Natural killer cell treated with Interleukin-12 subunit alpha and Interleukin-12 subunit beta and Interleukin-15 and Interleukin-18, amount 100 ng/mL, for 72 hours (primary cell): ENCODE results near the gene DNLZ. TPM values are rescaled to one million over a fixed set of nuclear protein-coding genes. Genes with fewer than 3 reads are reported as not detected.
"Not testable (repeated sequence)": the region's sequence is repeated elsewhere in the genome, so short reads cannot be mapped to it uniquely, and the experiment has no call there.

Experiments
- ATAC-seq, 2 donors: fragments of 150-1000 bp; cut with Tn5 transposase in 1 of 2; sonication (Bioruptor Pico), chemical (Tn5 transposase) in 1 of 2; 2 replicates each; pipeline ENCODE4 v1.10.0; 2021
- DNase-seq: peaks from one replicate; pipeline ENCODE4 v3.0.0; 2022; ENCODE audit warnings: low spot score
- H3K27ac Mint-ChIP-seq, 2 donors: 1 replicate in 1 of 2; 2 replicates in 1 of 2; pipeline ENCODE4 v1.8.0; 2022; ENCODE audit warnings: mixed read lengths in 2 of 2, mild to moderate bottlenecking in 1 of 2, moderate library complexity in 1 of 2
- H3K27me3 Mint-ChIP-seq, 2 donors: 1 replicate in 1 of 2; 2 replicates in 1 of 2; pipeline ENCODE4 v1.8.0; 2022; ENCODE audit warnings: mixed read lengths in 2 of 2
- H3K36me3 Mint-ChIP-seq: one replicate; pipeline ENCODE4 v1.8.0; 2022; ENCODE audit warnings: mixed read lengths
- H3K4me1 Mint-ChIP-seq, 2 donors: 1 replicate in 1 of 2; 2 replicates in 1 of 2; pipeline ENCODE4 v1.8.0; 2022; ENCODE audit warnings: low read depth in 2 of 2, mixed read lengths in 2 of 2, mild to moderate bottlenecking in 1 of 2
- H3K4me3 Mint-ChIP-seq: one replicate; pipeline ENCODE4 v1.8.0; 2022; ENCODE audit warnings: mixed read lengths
- H3K9me3 Mint-ChIP-seq: 2 replicates; pipeline ENCODE4 v1.8.0; 2022; ENCODE audit warnings: mixed read lengths
- total RNA-seq, 2 donors: library from RNA; stranded (reverse); gene quantifications; one replicate each; pipeline ENCODE4 v1.2.3, GENCODE V29; 2022

The DNLZ gene
- total RNA-seq, 2 donors from 2014 or later = 30.0 to 41.2 TPM

DNA sequence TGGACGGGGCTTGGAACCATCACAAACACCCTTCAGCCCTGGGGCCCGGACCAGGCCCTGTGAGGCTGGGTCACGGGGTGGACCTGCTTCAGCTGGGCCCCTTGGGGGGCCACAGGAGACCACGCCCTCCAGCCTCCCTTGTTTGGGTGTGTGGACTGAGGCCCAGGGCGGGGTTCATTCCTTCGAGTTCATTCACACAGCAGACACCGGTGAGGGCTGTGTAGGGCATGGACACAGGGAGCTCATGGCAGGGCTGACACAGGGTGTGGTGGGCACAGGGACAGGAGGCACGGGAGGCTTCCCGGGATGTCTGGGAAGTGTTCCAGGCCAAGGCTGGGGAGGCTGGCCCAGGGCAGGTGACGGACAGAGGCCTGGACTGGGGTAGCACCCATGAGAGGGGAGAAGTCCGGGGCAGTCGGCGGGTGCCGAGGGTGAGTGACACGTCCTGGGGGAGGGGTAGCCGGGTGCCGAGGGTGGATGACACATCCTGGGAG is 8.9 kb downstream of the DNLZ start:
- Mint-ChIP-seq H3K27me3 (no peaks in the 10 kb centered on the region), H3K9me3 (no peaks in the 10 kb centered on the region), H3K4me3 (no peak overlapping the region), H3K36me3 (no peaks in the 10 kb centered on the region), H3K27ac (no peak overlapping the region), H3K4me1 (no peaks in the 10 kb centered on the region)
- DNase-seq = no peak
- no peak for ATAC-seq

DNA sequence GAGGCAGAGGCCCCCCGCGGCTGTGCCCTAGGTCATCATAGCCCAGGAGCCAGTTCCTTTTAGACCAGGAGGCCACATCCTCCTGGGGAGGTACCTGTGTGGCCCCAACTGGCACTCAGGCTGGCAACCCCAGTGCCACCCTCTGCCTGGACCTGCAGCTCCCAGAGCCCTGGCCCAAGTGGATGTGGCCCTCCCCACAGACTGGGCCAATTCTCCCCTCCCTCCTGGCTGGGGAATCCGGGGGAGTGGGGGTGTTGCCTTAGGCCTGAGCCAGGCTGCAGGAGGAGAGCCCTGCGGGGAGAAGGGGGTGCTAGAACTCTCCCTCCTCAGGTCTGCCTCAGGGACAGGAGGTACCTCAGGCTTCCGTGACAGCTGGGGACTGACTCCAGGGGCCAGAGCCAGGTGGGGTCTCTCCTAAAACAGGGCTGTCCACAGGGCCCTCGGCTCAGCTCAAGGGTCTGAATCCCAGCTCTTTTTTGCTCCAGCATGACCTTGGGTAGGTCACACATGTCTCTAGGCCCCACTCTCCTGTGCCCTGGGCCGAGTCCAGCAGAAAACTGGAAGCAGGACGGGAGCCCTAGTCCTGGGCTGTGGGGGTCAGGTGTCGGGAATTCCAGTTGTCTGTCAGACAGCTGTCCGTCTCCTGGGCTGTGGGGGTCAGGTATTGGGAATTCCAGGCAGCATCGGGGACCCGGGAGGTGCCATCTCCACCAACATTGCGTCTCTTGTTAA is 9.6 kb downstream of the DNLZ start:
- H3K4me1 Mint-ChIP-seq = no peaks in the 10 kb centered on the region
- DNase-seq (no peak), ATAC-seq (no peak)
- no peak overlapping the region for H3K27ac Mint-ChIP-seq
- no peak overlapping the region for H3K4me3 Mint-ChIP-seq
- no peaks in the 10 kb centered on the region for H3K9me3 Mint-ChIP-seq
- no peaks in the 10 kb centered on the region for H3K36me3 Mint-ChIP-seq
- no peaks in the 10 kb centered on the region for H3K27me3 Mint-ChIP-seq

DNA sequence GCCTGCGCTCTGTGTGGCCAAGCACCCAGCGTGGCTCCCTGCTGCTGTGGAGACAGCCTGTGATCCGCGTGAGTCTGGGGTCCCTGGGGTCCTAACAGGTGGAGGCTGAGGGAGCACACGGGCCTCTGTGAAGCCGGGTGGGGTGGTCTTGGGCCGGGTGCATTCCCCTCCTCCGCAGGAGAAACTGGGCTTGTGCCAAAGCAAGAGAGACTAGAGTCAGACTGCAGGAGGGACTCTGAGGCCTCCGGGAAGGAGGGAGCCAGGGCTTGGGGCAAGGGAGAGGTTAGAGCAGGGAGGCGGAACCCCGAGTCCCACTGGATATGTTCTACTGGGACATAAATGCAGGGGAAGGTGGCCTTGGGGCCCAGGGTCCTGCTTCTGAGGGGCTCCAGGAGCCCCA is 10.5 kb downstream of the DNLZ start:
- Mint-ChIP-seq H3K27me3 (no peaks in the 10 kb centered on the region), H3K9me3 (no peaks in the 10 kb centered on the region), H3K36me3 (no peaks in the 10 kb centered on the region), H3K4me1 (no peaks in the 10 kb centered on the region), H3K4me3 (no peak overlapping the region), H3K27ac (no peak overlapping the region)
- DNase-seq = no peak
- ATAC-seq = no peak

DNA sequence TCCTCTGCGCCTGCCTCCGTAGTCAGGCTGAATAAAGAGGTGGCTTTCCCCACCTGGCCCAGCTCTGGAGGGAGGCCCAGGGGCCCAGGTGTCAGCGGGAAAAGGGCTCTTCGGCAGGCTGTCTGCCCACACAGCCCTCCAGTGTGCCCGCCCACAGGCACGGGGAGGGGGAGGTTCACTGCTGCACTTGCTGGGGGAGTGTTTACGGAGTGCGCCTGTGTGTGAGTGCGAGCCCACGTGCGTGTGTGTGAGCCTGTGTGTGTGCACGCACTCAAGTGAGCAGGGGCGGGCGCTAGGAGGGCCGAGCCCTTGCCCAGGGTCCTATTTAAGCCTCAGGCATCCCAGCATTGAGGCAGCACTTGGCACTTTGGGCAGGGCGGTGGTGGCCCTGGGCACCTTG is 10.9 kb downstream of the DNLZ start:
- ATAC-seq (no peak), DNase-seq (no peak)
- H3K27me3 Mint-ChIP-seq = no peaks in the 10 kb centered on the region
- no peak overlapping the region for H3K4me3 Mint-ChIP-seq
- H3K36me3 Mint-ChIP-seq = no peaks in the 10 kb centered on the region
- no peaks in the 10 kb centered on the region for H3K9me3 Mint-ChIP-seq
- no peak overlapping the region for H3K27ac Mint-ChIP-seq
- H3K4me1 Mint-ChIP-seq = no peaks in the 10 kb centered on the region

DNA sequence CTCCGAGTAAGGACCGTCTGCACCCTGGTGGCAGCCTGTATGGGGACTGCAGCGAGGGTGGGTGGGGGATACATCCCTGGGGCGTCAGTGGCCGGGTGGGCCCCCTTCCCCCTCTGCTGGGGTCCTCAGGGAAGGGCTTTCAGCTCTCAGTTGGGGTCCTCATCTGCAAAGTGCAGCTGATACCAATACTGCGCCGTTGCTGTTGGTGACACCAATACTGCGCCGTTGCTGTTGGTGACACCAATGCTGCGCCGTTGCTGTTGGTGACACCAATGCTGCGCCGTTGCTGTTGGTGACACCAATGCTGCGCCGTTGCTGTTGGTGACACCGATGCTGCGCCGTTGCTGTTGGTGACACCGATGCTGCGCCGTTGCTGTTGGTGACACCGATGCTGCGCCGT is 11.7 kb downstream of the DNLZ start:
- H3K36me3 Mint-ChIP-seq, H3K27ac Mint-ChIP-seq, ATAC-seq, H3K4me1 Mint-ChIP-seq, H3K9me3 Mint-ChIP-seq, H3K4me3 Mint-ChIP-seq, H3K27me3 Mint-ChIP-seq, DNase-seq: not testable (repeated sequence)

DNA sequence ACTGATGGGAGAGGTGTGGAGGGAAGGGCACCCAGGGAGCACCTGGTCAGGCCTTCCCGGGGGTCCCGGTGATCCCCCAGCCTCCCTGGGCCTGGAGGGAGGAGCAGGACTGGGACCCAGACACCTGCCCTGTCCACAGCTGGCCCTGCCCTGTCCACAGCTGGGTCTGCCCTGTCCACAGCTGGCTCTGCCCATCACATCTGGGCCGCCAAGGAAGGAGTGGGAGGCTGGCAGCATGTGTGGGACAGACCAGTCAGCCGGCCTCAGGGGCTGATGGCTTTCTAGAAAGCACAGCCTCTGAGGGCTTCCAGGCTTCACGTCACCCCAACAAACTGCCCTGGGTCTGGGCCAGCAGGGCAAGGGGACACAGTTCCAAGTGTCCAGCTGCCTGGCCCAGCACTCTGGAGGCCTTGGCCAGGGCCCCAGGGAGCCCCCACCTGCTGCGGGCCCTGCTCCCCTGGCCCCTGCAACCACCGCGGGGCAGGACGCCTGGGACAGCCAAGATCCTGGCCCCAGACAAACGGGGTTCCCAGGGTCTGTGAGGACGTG is 12.2 kb downstream of the DNLZ start:
- Mint-ChIP-seq H3K9me3 (no peaks in the 10 kb centered on the region), H3K27ac (no peak overlapping the region), H3K4me1 (no peaks in the 10 kb centered on the region), H3K27me3 (no peaks in the 10 kb centered on the region), H3K4me3 (no peak overlapping the region), H3K36me3 (no peaks in the 10 kb centered on the region)
- ATAC-seq (no peak), DNase-seq (no peak)

DNA sequence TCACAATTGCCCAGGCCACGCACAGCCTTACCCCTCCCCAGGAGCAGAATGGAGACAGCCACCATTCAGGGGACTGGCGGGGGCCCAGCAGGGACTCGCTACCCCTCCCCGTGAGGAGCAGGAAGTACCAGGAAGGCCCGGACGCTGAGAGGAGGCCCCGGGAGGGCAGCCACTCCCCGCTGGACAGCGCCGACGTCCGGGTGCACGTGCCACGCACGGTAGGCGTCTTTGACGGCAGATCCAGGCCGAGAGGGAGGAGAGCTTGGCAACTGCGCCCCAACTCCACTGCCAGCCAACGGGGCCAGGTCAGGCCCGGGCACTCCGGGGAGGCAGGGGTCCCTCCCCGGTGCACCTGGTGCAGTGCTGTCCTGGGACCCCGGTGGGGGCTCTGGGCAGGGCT is 14.0 kb downstream of the DNLZ start:
- Mint-ChIP-seq H3K9me3 (no peaks in the 10 kb centered on the region), H3K36me3 (no peaks in the 10 kb centered on the region), H3K27ac (no peak overlapping the region), H3K27me3 (no peaks in the 10 kb centered on the region), H3K4me3 (no peak overlapping the region), H3K4me1 (no peaks in the 10 kb centered on the region)
- DNase-seq = no peak
- no peak for ATAC-seq

DNA sequence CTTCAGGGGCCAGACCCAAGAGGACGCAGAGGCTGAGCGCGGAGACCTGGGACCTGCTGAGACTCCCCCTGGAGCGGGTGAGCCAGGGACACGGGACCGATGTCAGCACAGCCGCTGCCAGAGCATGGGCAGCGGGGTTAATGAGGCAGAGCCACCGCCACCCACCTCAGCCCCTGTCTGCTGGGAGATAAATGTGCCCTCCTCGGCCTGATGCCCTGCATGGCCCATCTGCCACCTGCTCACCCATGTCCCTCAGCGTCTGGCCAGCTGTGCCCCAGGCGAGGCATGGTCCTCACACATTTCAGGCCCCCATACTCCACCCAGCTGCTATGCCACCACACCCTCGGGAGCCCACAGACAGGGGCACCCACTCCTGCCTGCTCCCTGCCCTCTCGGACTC is 14.9 kb downstream of the DNLZ start:
- Mint-ChIP-seq H3K27me3 (no peaks in the 10 kb centered on the region), H3K4me1 (no peaks in the 10 kb centered on the region), H3K4me3 (no peak overlapping the region)

DNA sequence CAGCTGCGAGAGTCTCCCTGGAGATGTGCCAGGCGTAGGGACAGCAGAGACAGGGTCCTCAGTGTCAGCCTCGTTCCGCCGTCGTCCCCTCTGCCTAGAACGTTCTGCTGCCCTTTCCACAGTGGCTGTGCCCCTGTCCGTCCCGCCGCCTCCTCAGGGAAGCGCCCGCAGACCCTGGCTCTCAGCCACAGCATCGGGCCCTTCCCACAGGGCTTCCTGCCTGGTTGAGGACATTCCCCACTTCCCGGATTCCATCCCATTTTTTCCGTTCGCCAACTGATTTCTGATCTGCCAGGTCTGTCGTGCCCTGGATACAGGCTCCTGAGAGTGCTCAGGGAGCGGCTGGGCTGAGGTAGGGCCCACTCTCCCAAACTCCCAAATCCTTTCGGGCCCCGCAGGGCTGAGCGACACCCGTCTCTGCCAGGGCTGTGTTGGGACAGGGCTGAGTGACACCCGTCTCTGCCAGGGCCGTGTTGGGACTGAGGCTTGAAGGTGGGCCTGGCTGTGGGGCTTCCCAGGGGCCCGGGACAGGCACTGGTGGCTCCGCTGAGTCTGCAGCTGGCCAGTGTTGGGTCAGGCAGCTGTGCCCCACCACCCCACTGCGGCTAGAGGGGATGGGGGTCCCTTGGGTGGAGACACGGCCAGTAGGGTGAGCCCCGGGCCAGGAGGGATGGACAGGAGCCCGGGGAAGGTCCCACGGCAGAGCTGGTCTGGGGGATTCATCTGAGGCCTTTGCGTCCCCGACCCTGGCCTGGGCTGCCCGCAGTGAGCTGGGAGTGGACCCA is 15.9 kb downstream of the DNLZ start:
- Mint-ChIP-seq H3K27me3 (no peaks in the 10 kb centered on the region), H3K36me3 (no peaks in the 10 kb centered on the region), H3K4me3 (no peak overlapping the region), H3K27ac (no peak overlapping the region), H3K9me3 (no peaks in the 10 kb centered on the region), H3K4me1 (no peaks in the 10 kb centered on the region)
- ATAC-seq (no peak), DNase-seq (no peak)

More for the DNA sequence above, 14.9 kb downstream of the DNLZ start:
- H3K36me3 Mint-ChIP-seq = no peaks in the 10 kb centered on the region
- no peak overlapping the region for H3K27ac Mint-ChIP-seq
- DNase-seq (no peak), ATAC-seq (no peak)
- H3K9me3 Mint-ChIP-seq = no peaks in the 10 kb centered on the region

DNA sequence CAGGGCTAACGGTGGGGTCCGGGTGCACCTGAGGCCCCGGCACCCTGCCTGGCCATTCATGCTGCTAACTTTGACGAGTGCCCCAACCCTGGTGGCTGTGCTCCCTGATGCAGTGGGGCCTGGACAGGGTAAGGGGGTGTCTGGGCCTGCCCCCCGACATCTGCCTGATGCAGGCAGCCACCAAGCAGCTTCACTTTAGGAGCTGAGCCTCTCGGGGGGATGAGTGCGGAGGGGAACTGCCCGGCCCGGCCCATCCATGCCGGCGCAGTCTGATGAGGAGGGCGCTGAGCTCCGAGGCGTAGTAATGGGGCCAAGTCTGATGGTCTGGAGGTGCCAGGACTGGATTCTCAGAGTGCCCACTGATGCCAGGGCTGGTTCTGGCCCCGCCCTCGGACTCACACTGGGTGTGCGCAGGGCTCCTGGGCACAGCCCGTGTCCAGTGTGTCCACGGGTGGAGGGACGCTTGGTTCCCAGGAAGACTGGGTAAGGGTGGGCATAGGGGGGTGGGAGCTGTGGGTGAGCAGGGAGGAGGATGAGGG is 16.5 kb downstream of the DNLZ start:
- no peak overlapping the region for H3K27ac Mint-ChIP-seq
- no peak overlapping the region for H3K4me3 Mint-ChIP-seq
- ATAC-seq = no peak
- no peaks in the 10 kb centered on the region for H3K9me3 Mint-ChIP-seq
- H3K27me3 Mint-ChIP-seq = no peaks in the 10 kb centered on the region
- H3K36me3 Mint-ChIP-seq = no peaks in the 10 kb centered on the region
- no peaks in the 10 kb centered on the region for H3K4me1 Mint-ChIP-seq
- no peak for DNase-seq

DNA sequence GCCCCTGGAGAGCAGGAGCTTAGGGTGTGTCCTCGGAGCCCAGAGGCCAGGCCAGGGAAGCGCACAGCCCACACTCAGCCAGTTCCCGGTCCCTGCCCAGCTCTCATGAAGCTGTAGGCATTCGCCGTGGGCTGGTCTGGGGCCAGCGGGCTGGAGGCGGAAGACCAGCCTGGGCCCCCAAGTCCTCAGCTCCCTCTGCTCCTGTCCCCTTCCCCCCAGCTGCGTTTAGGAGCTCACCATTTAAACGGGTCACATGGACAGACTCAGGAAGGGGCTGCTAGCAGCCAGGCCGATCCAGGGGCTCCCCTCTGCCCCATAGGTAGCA is 17.4 kb downstream of the DNLZ start:
- no peak overlapping the region for H3K27ac Mint-ChIP-seq
- H3K27me3 Mint-ChIP-seq = no peaks in the 10 kb centered on the region
- H3K4me3 Mint-ChIP-seq = no peak overlapping the region
- ATAC-seq = no peak
- H3K9me3 Mint-ChIP-seq = no peaks in the 10 kb centered on the region
- DNase-seq = no peak
- H3K4me1 Mint-ChIP-seq = no peaks in the 10 kb centered on the region
- no peaks in the 10 kb centered on the region for H3K36me3 Mint-ChIP-seq

DNA sequence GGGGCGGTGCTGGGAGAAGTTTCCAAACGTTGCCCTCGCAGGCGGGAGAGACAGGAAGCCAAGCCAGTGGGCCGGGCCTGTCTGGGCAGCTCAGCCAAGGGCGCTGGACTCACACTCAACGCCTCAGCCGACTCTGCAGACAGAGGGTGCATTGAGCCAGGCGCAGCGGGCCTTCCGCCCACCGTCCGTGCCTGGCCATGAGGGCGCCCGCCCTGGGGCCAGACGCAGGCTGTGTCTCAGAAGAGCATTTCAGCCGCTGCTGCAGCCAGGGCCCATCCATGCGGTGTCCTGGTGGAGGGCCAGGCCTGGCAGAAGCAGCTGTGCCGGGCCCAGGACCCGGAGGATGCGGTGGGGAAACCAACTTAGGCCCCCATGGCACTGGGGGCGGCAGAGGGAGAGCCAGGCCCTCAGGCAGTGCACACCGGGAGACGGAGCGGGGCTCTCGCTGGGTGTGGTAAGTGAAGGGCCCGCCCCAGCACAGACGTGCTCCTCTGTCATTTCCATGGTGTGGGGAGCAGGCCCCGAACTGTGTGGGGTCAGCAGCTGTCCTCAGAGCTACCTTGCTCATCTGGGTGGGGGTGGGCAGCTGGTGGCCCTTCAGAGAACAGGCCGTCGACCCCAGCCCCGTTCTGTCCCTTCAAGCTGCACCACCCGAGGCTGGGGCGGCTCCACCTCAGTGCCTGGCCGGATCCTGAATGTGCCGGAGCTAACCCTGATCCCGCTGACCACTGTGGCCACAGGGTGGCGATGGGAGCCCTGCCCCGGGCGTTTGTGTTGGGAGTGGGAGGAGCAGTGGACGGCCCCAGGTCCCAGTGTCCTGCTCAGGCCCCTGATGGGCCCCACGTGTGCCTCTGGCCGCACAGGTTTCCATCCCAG is 18.0 kb downstream of the DNLZ start:
- H3K27me3 Mint-ChIP-seq = no peaks in the 10 kb centered on the region
- H3K27ac Mint-ChIP-seq = no peak overlapping the region

DNA sequence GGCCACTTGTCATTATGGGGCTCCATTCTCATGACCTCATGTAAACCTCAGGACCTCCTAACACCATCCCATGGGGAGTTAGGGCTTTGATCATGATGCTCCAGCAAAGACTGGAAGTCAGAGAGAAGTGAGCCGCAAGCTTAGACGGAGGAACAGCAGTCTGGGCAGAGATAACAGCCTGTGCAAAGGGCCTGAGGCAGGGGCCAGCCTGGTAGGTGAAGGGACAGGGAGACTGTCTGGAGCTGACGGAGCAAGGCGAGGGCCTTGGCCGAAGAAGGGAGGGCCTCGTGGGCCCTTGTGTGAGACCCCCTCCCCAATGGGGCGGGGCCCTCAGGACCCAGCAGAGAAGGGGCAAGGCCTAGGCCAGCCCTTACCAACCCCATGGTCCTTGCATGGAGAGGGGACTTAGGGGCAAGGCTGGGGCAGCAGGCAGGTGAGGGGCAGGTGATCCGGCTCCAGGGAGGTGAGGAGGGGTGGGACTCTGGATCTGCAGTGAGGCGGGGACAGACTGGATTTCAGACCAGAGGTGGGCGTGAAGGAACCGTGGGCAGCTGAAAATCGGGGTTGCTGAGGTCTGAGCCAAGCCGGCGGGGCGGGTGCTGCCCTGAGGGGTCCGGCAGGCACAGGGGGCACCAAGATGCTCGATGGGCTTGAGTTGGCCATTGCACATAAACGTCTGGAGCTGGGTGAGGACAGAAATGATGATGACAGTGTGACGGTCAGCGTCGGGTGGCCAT is 18.8 kb downstream of the DNLZ start:
- Mint-ChIP-seq H3K27ac (no peak overlapping the region), H3K4me1 (no peaks in the 10 kb centered on the region), H3K27me3 (no peaks in the 10 kb centered on the region), H3K36me3 (no peaks in the 10 kb centered on the region), H3K9me3 (no peaks in the 10 kb centered on the region), H3K4me3 (no peak overlapping the region)
- DNase-seq (no peak), ATAC-seq (no peak)

More for the DNA sequence above, 18.0 kb downstream of the DNLZ start:
- H3K36me3 Mint-ChIP-seq = no peaks in the 10 kb centered on the region
- no peak overlapping the region for H3K4me3 Mint-ChIP-seq
- no peaks in the 10 kb centered on the region for H3K4me1 Mint-ChIP-seq
- H3K9me3 Mint-ChIP-seq = no peaks in the 10 kb centered on the region
- ATAC-seq (no peak), DNase-seq (no peak)
